Activated T-cell treated with anti-CD3 and anti-CD28 coated beads, Interleukin-2, amount 50 U/mL, for 4 hours (primary cell): ENCODE data around the gene KAT6B. TPM values are rescaled to one million over a fixed set of nuclear protein-coding genes. Genes with fewer than 3 reads are reported as not detected.
A peak's percentile ranks its signal among the peaks of the same experiment; 100 is the strongest.

Source experiments
- ATAC-seq, 2 donors: fragments of 200-7000 bp; cut with Tn5 transposase; one replicate each; pipeline ENCODE4 v1.10.0; 2021
- DNase-seq: peaks from one replicate; pipeline ENCODE4 v3.0.0-alpha.2; 2020
- H3K27me3 Mint-ChIP-seq: one replicate; pipeline ENCODE4 v1.8.0; 2021; ENCODE audit warnings: low read depth, mixed read lengths
- H3K36me3 Mint-ChIP-seq: one replicate; pipeline ENCODE4 v1.8.0; 2022; ENCODE audit warnings: mixed read lengths; ENCODE audit not compliant: insufficient read depth
- H3K4me1 Mint-ChIP-seq: one replicate; pipeline ENCODE4 v1.8.0; 2021; ENCODE audit warnings: low read depth, mixed read lengths
- H3K4me3 Mint-ChIP-seq: one replicate; pipeline ENCODE4 v1.8.0; 2021; ENCODE audit warnings: mild to moderate bottlenecking, moderate library complexity, mixed read lengths
- H3K9me3 Mint-ChIP-seq: one replicate; pipeline ENCODE4 v1.8.0; 2021; ENCODE audit warnings: mixed read lengths
- total RNA-seq, 3 donors: library from RNA; stranded (reverse); gene quantifications; one replicate each; pipeline ENCODE4 v1.2.1, GENCODE V29; 2021

Gene KAT6B
- total RNA-seq, 3 donors from 2014 or later, result 14.4 to 15.4 (median 14.6) TPM

DNA sequence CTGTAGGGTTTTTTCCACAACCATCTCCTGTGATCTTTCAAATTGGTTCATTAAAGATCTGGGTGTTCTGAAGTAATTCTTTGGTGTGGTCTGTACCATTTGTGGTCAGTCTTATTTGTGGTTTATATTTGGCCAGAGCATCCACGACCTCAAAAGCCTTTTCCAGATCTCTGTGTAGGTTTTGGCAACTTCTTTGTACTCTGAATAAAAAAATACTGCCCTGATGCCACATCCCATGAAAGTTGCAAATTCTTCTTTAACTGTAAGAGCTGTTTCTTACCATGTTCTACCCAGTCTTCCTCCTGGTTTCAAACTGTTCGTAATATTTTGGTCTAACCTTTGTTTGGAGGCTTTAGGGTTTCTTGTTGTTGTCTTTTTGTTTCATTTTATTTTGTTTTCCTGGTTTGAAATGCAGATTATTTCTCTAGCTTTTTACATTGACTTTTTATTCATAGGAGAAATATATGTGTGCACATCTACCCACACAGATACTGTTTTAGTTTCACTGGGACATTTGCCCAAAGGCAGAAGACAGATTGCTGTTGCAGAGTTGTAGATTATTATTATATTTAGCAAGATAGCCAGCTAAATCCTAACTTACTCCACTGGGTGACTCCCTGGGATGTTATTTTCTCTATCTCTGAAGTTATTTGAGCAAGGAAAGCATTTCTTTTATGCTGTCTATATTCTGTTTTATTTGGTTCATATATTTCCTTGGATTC is 161.8 kb downstream of the KAT6B start:
- no peaks in the 10 kb centered on the region for H3K9me3 Mint-ChIP-seq
- H3K27me3 Mint-ChIP-seq, result no peaks in the 10 kb centered on the region
- no peak overlapping the region for H3K4me3 Mint-ChIP-seq
- DNase-seq (no peak), ATAC-seq (no peak)
- peaks cover 14% of the 10 kb centered on the region for H3K4me1 Mint-ChIP-seq
- H3K36me3 Mint-ChIP-seq, result peaks cover 44% of the 10 kb centered on the region

DNA sequence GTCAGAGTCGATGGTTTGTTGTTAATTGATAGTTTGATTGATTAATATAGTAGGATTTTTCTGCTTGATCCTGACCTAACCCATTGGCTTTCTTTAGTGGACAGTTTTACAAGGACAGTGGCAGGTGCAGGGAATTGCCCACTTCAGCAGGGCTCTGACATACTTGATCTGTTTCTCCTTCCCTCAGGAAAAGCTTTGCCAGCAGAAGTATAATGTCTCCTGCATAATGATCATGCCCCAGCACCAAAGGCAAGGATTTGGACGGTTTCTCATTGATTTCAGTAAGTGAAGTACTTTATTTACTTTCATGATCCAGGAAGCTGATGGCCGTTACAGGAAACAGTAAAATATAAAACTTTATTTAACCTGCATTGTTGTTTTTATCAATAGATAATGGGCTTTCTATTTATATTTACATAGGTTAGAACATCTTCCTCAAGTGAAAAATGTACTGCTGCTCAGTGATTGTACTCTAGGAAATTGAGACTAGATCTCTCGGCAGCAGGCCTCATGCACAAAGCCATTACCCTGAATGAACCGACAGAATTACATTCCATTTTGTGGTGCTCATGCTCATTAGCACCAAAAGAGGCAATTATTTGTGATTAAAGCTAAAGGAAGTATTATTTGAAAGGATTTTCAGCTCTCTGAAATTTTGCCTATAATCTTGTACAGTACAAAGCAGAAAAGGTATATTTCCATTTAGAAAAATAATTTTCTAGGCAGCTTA is 162.6 kb downstream of the KAT6B start:
- Mint-ChIP-seq H3K4me1 (peaks cover 14% of the 10 kb centered on the region), H3K36me3 (peaks cover 44% of the 10 kb centered on the region), H3K4me3 (no peak overlapping the region), H3K27me3 (no peaks in the 10 kb centered on the region), H3K9me3 (no peaks in the 10 kb centered on the region)
- DNase-seq (no peak), ATAC-seq (no peak)

DNA sequence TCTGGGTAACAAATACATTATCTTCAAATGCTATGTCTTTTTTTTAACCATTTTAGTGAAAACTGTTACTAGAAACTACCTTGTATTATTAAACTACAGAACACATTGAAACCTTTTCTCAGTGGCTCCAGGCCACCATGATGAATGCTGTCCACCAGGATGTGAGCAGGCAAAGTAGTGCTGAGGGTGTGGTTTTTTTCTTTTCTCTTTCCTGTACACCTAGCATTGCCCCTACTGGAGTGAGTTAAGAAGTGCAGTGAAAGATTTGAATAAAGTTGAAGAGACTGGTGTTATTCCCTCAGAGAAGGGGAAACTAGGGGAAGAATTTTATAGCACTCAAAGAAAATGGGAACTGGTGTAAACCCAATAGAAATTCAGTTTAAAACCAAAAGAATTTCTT is 165.0 kb downstream of the KAT6B start:
- no peaks in the 10 kb centered on the region for H3K9me3 Mint-ChIP-seq
- peaks cover 47% of the 10 kb centered on the region for H3K36me3 Mint-ChIP-seq
- H3K4me3 Mint-ChIP-seq, result no peak overlapping the region
- H3K27me3 Mint-ChIP-seq, result no peaks in the 10 kb centered on the region
- no peak for DNase-seq
- H3K4me1 Mint-ChIP-seq, result peaks cover 16% of the 10 kb centered on the region
- peak; percentile 59 to 60 for ATAC-seq

DNA sequence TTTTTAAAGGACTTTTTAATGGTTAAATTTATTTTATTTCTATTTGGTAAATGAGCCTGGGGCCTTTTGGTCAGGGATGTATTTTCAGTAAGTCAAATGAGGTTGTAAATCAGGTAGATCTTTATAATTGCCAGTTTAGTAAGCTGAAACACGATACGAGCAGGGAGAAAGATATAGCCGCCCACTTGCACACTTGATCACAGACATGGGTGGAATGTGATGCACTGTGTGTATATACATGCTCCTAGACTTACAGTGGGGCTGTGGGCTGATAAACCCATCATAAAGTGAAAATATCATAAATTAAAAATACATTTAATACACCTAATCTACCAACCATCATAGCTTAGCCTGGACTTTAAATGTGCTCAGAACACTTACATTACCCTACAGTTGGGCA is 165.7 kb downstream of the KAT6B start:
- ATAC-seq (no peak), DNase-seq (no peak)
- Mint-ChIP-seq H3K9me3 (no peaks in the 10 kb centered on the region), H3K27me3 (no peaks in the 10 kb centered on the region), H3K4me1 (peaks cover 16% of the 10 kb centered on the region), H3K36me3 (peaks cover 45% of the 10 kb centered on the region), H3K4me3 (no peak overlapping the region)

DNA sequence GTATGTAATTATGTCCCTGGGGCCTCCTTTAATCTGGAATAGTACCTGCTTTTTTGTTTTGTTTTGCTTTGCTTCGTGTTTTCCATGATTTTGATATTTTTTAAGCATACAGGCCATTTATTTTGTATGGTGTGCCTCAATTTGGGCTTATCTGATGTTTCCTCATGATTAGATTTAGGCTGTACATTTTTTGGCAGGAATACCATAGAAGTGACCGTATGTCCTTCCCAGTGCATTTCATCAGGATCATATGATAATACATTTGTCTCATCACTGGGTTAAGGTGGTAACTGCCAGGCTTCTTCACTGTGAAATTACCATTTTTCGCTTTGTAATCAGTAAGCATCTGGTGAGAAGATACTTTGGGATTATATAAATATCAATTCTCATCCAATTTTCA is 167.2 kb downstream of the KAT6B start:
- peaks cover 35% of the 10 kb centered on the region for H3K36me3 Mint-ChIP-seq
- H3K4me1 Mint-ChIP-seq, result peaks cover 7% of the 10 kb centered on the region
- no peak for ATAC-seq
- DNase-seq, result no peak
- no peaks in the 10 kb centered on the region for H3K27me3 Mint-ChIP-seq
- H3K4me3 Mint-ChIP-seq, result no peak overlapping the region
- H3K9me3 Mint-ChIP-seq, result no peaks in the 10 kb centered on the region

DNA sequence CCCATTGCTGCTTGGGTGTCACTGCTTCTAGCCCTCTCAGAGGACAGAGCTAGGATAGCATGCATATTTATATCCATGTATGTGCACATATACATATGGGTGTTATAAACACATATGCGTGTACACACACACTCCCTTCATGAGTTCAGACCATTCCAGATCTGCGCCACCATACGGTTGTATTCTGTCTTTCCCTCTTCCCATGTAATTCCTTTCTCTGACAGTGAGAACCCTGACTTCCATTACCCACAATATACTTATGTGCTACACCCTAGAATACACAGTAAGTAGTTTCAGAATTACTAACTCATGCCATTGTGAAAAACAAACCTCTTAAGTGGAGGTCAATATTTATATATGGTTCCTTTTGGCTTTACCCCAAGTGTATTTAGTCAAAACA is 168.5 kb downstream of the KAT6B start:
- no peaks in the 10 kb centered on the region for H3K27me3 Mint-ChIP-seq
- H3K4me3 Mint-ChIP-seq, result no peak overlapping the region
- H3K36me3 Mint-ChIP-seq, result peaks cover 41% of the 10 kb centered on the region
- H3K4me1 Mint-ChIP-seq, result peaks cover 12% of the 10 kb centered on the region
- ATAC-seq (no peak), DNase-seq (no peak)
- H3K9me3 Mint-ChIP-seq, result no peaks in the 10 kb centered on the region

DNA sequence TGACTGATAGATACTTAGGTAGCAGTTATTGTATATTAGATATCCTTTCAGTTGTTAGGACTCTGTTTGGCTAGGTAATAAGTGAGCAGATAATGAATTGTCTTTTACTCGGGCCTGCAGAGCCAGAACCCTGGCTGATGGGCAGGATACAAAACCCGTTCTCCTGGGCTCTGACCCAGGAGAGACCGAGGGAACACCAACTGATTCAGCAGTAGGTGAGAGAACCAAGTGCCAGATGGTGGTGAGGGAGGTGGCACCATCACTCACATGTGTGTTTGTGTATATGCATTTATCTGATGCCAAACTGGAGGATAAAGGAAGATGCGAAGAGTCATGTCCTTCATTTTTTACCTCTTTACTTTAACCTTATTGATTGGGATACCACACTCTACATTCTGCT is 169.4 kb downstream of the KAT6B start:
- Mint-ChIP-seq H3K4me3 (no peak overlapping the region), H3K9me3 (no peaks in the 10 kb centered on the region), H3K27me3 (no peaks in the 10 kb centered on the region), H3K36me3 (peaks cover 41% of the 10 kb centered on the region), H3K4me1 (peaks cover 18% of the 10 kb centered on the region)
- ATAC-seq (no peak), DNase-seq (no peak)

DNA sequence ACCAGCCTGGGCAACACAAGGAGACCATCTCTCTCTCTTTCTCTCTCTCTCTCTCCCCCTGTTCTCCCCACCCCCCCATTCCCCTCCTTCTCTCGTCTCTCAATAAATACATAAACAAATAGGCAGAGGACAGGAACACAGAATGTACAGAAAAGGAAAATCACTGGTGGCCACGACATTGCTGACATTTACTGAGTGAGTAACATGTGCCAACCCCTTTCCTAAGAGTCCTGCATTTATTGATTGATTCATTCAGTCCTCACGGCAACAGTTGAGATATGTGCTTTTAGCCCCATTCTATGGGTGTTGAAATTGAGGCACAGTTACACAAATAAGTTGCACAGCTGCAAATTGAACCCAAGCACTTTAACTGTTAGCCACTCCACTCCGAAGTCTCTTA is 170.8 kb downstream of the KAT6B start:
- Mint-ChIP-seq H3K27me3 (no peaks in the 10 kb centered on the region), H3K4me1 (peaks cover 19% of the 10 kb centered on the region), H3K36me3 (peaks cover 33% of the 10 kb centered on the region), H3K4me3 (no peak overlapping the region), H3K9me3 (no peaks in the 10 kb centered on the region)
- ATAC-seq, result no peak
- no peak for DNase-seq

DNA sequence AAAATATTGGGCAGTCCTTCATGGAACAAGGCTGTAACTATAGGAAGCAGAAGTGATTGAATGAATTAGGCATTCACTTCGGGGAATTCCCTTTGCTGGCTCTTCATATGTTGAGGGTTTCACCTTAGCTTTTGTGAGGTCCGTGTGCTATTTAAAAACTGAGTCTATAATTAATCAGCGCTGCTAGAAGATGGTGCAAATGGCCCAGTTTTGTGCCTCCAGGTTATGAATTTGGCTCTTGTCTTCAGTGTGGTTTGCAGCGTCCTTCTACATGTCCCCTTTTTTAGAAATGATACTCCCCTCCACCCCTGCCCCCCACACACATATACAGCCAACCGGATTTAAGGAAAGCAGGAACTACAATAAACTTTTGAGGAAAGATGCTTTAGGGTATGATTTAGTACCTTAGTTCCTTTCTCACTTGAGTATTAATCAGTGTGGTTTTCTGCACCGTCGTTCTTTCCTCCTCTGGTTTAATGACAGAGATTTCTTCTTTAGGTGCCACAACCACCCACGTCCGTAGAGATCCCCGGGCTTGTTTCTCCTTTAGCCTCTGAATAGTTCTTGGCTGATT is 174.4 kb downstream of the KAT6B start:
- ATAC-seq (peak in 1 of 2 donors; percentile 69), DNase-seq (no peak)
- Mint-ChIP-seq H3K4me1 (peaks cover 17% of the 10 kb centered on the region), H3K9me3 (no peaks in the 10 kb centered on the region), H3K27me3 (no peaks in the 10 kb centered on the region), H3K4me3 (no peak overlapping the region), H3K36me3 (peaks cover 16% of the 10 kb centered on the region)

DNA sequence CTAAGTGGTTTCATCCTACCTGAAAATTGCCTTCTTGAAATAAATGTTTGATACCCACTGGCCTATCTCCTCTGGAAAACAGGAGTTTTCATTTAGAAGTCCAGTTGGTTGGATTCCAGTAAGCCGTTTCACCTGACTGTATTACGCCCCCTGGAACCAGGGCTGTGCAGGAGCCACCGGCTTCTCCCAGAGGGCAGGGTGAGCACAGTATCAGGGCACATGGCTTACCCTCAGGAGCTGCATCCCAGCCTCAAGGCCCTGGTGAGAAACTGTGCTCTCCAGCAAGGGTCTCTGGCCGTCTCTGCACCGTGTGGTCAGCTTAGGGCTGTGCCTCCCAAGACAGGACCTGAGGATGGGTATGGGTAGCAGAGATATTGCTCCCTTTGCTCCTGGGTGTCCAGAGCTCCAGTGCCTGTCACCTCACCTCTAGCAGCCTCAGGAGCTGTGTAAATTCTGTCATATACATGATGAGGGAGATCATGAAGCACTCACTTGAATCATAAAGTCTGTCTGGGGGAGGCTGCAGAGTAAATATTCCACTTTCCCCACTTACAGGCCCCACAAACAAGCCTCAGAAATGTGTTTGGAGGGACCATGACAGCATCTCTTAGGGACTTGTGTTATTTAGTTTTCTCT is 175.4 kb downstream of the KAT6B start:
- ATAC-seq, result no peak
- Mint-ChIP-seq H3K4me1 (peaks cover 17% of the 10 kb centered on the region), H3K27me3 (no peaks in the 10 kb centered on the region), H3K9me3 (no peaks in the 10 kb centered on the region), H3K36me3 (peaks cover 12% of the 10 kb centered on the region), H3K4me3 (no peak overlapping the region)
- DNase-seq, result no peak

DNA sequence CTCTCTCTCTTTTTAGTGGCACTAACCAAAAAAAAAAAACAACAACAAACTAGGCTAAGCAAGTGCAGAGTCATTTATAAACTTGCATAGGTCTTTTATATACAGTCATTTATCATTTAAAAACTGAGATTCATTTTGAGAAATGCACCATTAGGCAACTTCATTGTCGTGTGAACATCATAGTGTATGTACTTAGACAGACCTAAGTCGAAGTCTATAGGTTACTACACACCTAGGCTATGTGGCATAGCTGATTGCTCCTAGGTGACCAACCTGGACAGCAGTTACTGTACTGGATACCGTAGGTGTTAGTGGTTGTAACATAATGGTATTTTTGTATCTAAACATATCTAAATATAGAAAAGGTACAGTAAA is 175.9 kb downstream of the KAT6B start:
- Mint-ChIP-seq H3K4me1 (peaks cover 21% of the 10 kb centered on the region), H3K4me3 (no peak overlapping the region), H3K36me3 (peaks cover 14% of the 10 kb centered on the region), H3K9me3 (no peaks in the 10 kb centered on the region), H3K27me3 (no peaks in the 10 kb centered on the region)
- DNase-seq, result no peak
- no peak for ATAC-seq

DNA sequence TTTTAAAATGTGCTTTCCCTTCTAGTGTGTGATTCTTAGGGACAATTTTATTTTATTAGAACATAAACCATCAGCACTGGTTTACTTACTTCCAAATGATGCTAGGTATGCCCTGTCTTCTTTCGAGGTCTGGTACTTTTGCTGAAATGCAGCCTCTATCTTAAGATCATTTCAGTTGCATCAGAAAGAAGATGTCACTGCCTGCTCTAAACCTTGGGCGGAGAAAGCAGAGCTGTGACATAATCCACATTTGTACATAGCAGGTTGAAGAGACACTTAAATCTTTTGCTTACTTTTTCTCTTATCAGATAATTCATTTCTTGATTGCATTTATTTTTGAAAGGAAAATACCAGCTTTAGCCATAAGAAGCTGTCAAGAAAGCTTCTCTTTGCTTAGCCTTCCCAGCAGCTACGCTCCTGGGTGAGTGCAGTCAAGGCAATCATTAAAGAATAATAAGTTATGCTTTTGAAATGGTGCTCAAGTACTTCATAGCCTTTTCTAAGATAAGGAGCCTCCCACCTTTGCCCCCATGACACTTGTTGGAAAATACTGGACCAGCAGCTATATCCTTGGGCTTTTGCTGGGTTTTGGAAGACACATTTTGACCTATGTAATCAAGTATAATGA is 176.7 kb downstream of the KAT6B start:
- ATAC-seq (no peak), DNase-seq (no peak)
- no peaks in the 10 kb centered on the region for H3K27me3 Mint-ChIP-seq
- H3K9me3 Mint-ChIP-seq, result no peaks in the 10 kb centered on the region
- H3K36me3 Mint-ChIP-seq, result peaks cover 14% of the 10 kb centered on the region
- H3K4me1 Mint-ChIP-seq, result peaks cover 28% of the 10 kb centered on the region
- no peak overlapping the region for H3K4me3 Mint-ChIP-seq

DNA sequence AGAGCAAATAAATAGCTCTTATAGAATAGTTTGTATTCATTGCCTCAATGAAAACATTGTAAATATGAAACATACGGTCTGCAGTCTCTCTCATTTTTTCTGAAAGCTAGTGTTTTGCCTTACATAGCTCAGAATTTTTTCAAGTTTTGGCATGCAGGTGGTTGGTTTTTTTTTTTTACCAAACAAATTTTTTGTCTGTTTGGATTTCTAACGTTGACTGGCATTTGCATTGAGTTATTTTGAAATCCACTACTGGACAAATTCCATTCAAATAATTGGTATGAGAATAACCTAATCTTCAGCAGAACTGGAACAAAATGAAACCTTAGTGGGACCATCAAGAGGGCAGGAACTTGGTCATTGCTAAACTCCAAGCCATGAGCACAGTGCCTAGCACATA is 177.5 kb downstream of the KAT6B start:
- H3K4me1 Mint-ChIP-seq, result peaks cover 35% of the 10 kb centered on the region
- peaks cover 14% of the 10 kb centered on the region for H3K36me3 Mint-ChIP-seq
- H3K27me3 Mint-ChIP-seq, result no peaks in the 10 kb centered on the region
- H3K9me3 Mint-ChIP-seq, result no peaks in the 10 kb centered on the region
- no peak for DNase-seq
- H3K4me3 Mint-ChIP-seq, result no peak overlapping the region
- no peak for ATAC-seq

DNA sequence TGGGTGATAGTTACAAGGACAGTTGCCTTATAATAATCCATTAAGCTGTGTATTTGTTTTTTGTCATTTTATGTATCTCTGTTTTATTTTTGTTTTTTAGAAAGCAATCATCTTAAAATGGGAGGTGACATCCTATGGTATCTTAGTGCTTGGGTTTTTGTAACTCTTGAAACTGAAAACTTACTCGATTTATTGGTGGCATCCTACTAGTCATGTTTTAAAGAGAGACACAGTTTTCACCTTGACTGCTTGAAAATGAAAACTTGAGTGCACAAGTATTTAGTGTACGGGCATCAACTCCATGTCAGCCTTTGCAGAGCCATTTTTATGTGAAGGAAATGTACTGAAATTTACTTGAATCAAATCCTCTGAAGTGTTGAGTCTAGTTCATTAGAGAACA is 181.2 kb downstream of the KAT6B start:
- H3K4me3 Mint-ChIP-seq, result peak overlapping the region; percentile 25
- ATAC-seq (peak in 1 of 2 donors; percentile 61), DNase-seq (no peak)
- peaks cover 9% of the 10 kb centered on the region for H3K36me3 Mint-ChIP-seq
- H3K4me1 Mint-ChIP-seq, result peaks cover 31% of the 10 kb centered on the region
- H3K9me3 Mint-ChIP-seq, result no peaks in the 10 kb centered on the region
- H3K27me3 Mint-ChIP-seq, result no peaks in the 10 kb centered on the region
